Inferior parietal cortex (tissue), 1 donor: ENCODE results near the gene CENPX.

Experiments used
- DNase-seq: peaks from one replicate; pipeline ENCODE4 v3.0.0-alpha.2; 2016; ENCODE audit errors: extremely low spot score

CENPX gene

DNA sequence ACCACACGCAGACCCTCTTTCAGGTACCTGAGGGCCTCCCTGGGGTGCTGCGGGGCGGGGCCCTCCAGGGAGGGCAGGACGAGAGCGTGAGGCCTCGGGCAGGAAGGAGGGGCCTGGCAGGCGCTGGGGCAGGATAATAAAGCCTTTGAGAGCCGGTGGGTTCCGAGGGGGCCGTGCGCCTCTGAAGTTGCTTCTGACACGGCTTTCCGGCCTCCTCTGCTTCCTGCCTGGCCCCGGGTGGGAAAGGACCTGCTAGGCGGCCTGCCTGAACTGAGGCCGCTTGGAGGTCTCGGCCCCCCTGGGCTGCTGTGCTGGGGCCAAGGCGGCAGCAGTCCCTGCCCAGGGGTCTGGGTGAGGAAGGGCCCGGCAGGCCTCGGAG, 10.4 kb downstream of the CENPX start:
- no peak for DNase-seq

DNA sequence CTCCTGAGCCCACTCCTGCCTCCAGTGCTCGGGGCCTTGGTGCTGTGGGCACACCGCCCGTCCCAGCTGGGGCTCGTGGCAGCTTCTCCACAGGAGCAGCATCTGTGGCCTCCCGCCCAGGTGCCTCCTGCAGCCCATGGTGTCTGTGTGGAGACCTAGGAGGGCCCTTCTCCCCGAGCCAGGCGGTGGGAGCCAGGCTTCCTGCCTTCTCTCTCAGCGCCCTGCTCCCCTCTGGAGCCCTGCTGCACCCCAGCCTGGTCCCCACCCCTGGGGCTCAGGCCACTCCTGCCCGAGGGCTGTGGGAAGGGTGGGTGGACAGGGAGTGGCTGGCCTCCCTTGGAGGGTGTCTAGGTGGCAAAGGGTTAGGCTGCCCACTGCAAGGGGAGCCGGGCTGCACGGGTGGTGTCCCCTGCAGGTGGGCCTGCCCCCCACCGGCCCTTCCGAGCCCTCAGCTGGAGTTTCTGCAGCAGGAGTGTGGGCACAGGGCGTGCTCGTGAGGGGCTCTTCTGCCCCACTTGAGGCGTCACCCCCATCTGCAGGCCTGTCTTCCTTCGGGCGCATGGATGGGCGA, 11.0 kb downstream of the CENPX start:
- no peak for DNase-seq

DNA sequence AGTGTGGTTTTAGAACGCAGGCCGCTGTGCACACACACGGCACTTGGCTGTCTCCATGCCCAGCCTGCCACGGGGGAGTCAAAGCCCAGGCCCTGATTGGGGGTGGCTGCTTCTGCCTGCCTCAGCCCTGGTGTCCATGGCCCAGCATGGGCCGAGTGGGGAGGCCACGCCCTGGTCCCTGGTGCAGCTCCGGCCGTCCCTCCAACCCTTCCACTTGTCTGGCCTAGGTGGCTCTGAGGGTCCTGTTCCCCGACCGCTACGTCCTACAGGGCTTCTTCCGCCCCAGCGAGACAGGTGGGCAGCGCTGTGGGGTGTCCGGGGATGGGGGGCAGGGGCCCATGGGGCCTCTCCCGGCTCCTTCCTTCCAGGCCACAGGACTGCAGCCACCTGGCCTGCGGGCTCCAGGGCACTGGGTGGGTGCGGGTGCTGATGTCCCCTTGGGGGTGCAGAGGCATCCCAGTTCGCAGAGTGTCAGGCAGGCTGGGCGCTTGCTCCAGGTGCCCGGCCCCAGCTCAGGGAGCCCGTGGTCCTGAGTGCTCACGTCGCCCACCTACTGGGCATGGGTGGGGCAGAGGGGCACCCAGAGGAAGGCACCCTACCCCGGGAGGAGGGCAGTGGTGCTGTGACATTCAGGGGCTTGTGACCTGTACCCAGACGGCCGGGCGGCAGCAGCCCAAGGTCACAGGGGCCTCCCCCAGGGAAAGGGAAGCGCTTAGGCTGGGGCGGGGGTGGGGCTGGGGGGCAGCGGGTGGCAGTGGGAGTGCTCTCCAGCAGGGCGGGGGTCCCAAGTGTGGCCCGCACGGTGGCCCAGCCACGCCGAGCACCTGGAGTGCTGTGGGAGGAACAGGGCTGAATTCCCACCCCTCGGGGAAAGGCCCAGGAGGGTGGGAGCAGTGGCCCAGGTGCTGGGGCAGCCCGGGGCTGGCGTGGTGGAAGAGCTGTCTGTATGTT, 11.8 kb downstream of the CENPX start:
- no peak for DNase-seq

DNA sequence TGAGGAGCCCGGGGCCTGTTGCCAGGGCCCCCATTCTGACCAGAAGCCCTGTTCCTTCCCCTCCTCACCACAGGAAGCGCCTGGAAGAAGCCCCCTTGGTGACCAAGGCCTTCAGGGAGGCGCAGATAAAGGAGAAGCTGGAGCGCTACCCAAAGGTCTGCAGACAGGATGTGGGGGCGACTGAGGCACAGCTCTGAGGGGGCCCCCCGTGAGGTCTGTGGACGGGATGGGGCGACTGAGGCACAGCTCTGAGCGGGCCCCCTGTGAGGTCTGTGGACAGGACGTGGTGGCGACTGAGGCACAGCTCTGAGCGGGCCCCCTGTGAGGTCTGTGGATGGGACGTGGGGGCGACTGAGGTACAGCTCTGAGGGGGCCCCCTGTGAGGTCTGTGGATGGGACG, 13.3 kb downstream of the CENPX start:
- no peak for DNase-seq

DNA sequence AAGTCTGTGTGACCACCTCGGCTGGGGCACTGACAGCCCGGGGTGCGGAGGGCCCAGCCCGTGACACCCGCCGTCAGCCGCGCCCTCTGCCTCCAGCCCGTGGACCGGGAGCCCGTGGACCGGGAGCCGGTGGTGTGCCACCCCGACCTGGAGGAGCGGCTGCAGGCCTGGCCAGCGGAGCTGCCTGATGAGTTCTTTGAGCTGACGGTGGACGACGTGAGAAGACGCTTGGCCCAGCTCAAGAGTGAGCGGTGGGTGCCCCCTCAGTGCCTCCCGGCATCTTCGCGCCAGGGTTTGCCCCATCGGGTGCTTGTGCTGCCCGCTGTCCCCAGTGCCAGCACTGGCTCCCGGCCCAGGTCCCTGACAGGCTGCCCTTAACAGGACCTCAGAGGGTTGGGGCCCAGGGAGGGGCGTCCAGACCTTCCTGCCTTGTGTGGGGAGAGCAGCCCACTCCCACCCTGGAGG, 13.7 kb downstream of the CENPX start:
- no peak for DNase-seq

DNA sequence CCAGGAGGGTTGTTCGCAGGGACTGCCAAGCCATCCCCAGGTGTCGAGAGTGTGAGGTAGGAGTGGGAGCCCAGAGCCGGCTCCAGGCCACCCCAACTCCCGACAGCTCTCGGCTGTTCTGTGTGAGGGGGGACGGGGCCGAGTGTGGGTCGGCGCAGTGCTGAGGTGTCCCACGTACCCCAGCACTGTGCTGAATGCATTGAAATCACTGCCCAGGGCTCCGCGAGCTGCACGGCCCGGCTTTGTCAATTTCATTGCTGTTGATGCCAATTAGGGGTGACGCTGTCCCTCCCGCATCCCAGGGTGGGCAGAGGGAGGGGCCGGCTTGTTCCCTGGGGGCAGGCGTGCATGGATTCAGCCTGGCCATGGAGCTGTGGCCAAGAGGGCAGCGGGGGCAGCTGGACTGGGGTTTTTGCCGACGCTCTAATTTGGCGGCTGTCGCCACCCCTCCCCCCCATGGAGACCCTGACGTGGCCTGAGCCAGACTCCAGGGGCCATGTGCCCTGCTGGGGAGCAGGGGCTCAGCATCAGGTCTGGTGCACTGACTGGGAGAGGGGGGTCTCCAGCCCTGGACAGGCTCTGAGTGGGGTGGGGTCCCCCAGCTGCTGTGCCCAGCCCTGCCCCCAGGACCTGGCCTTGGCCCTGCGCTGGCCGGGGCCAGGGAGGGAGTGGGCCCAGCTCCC, 14.3 kb downstream of the CENPX start:
- DNase-seq: no peak

DNA sequence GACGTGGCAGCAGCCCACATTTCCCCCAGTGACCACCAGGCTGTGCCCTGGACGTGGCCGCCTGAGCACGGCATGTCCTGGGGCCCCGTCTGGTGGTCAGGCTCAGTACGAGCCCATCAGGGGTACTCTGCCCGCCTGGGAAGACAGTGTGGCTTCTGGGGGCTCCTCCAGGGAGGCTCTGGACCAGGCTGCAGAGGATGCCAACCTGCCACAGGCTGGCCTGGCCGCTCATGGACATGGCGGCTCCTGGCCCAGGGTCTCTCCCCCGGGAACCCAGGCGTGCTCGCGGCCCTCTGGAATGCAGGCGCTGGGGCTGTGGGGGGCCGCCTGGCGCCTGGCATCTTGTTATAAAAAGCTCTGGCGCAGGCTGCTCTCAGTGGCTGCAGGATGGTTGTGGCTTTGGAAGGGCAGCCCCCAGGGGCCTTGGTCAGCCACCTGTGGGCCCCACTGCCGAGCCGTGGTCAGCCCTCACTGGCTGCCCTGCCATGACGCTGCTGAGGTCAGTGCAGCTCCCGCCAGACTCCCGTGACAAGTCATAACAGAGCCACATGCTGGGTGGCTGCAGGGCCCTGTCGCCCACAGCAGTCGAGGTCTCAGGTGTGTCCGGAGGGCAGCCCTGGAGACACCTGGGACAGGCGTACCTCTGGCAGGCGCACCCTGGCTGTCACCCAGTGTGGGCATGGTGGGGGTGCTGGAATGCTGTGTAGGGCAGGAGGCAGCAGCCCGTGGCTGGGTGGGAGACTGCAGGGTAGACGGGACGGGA, 15.0 kb downstream of the CENPX start:
- DNase-seq: no peak

DNA sequence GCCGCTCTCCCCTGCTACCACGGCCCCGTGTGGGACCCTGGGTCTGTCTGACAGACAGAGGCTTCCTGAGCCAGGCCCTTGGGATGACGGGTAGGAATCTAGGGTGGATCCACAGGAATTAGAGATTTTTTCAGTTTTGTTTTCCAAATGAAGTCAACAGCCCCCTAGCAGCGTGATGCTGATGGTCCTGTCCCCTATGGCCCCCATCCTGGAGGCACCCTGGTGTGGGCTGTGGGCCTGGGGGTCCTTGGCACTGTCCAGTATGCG, 15.5 kb downstream of the CENPX start:
- no peak for DNase-seq

DNA sequence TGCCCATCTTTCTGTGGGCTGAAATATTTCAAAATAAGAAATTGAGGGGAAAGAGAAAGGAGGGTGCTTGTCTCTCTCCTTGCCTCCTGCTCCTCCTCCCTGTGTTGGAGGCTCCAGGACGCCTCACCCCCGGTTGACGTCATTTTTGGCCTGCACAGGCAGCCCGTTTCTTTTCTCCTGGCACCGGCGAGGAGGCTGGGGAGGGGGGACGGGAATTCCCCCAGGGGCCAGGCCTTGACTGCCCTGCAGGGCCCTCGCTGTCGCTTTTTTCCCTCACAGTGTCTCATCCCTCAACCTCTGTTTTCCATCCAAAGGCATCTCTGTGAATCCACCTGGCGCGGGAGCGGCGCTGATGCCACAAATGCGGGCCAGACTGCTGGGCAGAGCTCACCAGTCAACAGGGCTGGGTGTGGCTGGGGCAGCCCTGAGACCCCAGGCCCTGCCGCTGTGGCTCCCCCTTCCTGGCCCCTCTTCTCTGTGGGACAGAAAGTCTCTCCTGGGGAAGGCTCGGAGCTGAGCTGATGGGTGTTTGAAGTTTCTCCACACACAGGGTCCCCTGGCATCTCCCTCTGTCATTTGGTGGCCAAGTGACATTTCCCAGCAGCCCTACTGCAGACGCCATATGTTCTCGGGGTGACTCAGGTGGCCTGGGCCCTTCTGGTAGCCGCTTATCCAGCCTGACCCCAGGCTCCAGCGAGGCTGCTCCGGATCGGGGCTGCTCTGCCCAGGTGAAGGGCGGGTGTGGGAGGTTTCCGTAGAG, 16.0 kb downstream of the CENPX start:
- DNase-seq: no peak

DNA sequence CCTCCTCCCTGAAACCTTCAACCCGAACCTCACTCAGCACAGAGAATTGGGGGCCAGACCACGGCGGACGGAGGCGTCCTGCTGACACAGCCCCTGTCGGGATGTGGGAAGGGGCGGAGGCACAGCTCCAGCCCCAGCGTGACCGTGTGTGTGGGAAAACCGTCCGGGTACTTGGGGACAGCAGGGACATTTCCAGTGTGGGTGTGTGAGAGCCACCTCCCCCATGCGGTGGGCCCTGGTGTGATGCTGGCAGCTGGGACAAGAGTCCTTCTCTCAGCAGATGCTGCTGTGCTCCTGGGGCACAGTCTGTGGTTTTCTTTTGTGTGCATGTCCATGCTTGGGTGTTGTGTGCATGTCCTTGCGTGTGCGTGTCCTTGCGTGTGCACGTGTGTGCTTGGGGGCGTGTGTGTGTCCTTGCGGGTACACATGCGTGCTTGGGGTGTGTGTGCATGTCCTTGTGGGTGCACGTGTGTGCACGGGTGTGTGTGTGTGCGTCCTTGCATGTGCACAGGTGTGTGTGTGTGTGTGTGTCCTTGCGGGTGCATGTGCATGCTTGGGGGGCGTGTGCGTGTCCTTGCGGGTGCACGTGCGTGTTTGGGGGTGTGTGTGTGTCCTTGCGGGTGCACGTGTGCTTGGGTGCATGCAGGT, 16.9 kb downstream of the CENPX start:
- no peak for DNase-seq

DNA sequence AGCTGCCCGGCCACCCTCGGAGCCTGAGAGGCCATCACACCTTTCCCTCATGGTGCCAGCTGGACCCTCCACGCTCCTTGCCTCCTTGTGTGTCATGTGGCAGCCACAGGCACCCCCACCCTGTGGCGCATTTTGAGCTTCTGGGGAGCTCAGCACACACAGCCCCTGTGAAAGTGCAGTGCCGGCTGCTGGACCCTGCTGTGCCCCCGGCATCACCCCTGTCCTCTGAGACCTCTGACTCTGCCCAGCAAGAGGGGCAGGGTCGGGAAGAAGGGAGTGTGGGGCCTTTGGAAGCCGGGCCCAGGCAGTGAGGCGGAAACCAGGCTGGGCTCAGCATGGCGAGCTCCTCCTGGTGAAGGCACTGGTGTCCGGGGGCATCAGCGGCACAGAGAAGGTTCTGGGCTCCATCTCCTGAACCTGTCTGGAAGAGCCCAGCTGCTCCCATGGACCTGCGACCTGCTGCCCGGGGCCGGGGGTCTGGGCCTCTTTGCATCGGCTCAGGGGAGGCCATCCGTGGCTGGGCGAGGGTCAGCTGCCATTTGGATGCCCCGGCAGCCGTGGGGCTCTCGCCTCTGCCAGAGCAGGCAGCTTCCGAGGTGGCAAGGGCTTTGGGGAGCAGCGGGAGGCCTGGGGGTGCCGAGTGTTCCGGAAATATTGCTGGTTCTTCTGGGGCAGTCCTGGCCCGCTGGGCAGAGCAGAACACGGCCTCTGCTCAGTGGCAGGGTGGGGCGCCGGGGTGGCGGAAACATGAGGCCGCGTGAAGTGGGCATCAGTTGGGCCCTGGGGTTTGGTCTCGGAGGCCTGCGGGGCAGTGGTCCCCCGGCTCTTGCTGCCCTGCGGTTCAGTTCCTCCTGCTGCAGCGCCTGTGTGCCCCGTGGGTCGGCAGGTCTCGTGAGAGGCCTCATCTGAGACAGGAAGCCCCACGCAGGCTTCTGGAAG, 17.9 kb downstream of the CENPX start:
- no peak for DNase-seq

DNA sequence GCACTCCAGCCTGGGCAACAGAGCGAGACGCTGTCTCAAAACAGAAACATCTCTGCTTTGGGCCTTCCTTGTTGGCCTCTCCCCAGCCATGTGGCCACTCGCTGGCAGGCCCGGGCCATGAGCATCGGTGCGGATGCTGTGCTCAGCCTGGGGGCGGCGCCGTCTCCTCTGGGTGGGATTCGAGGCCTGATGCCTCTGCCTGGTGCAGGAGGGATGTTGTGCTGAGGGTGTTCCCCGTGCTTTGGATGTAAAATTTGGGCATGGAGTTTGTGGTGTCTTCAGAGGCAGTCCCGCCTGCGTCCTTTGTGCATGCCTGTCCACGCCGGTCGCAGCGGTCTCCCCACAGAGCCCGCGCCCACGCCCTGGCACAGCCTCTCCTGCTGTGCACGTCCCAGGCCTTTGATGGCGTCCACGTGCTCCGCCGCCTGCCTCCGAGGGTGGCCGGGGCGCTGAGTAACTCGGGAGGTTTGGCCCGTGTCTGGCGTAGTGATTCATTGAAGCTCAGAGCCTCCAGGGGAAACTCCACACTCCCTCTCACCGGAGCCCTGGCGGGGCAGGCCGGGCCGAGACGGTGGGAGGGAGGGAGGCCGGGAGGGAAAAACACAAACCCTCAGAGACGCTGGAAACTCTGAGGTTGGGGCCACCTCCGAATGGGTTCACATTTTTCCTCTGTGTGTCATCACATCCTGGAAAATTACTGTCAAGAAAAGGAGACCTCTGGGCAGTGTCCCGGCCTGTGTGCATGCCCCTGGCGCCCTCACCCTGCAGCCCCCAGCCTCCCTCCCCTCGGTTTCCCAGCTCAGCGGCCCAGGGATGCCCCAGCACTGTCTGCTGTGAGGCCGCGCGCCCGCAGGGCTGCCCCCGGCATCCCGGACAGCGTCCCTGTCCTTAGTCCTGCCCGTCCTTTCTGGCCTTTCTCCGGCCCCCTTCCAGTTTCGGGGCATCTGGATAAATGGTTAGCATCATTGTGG, 19.0 kb downstream of the CENPX start:
- DNase-seq: no peak

DNA sequence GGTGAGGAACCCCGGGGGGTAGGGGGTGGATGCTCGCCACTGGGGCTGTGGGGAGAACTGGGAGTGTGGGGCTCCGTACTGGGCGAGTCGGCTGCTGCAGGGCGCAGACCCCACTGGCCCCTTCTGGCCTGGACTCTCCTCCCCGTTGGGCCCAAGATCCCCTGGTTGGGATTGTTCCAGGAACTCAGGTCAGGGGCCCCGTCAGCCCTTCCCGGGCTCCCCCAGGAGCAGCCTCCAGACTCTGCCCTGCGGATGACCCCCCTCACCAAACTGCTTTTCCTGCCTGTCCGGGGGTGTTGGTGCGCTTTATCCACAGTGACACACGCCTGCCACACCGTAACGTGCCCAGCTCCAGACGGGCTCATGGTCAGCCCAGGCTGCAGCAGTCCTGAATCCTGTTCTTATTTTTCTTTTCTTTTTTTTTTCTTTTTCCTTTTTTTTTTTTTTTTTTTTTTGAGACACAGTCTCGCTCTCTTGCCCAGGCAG, 21.1 kb downstream of the CENPX start:
- no peak for DNase-seq

DNA sequence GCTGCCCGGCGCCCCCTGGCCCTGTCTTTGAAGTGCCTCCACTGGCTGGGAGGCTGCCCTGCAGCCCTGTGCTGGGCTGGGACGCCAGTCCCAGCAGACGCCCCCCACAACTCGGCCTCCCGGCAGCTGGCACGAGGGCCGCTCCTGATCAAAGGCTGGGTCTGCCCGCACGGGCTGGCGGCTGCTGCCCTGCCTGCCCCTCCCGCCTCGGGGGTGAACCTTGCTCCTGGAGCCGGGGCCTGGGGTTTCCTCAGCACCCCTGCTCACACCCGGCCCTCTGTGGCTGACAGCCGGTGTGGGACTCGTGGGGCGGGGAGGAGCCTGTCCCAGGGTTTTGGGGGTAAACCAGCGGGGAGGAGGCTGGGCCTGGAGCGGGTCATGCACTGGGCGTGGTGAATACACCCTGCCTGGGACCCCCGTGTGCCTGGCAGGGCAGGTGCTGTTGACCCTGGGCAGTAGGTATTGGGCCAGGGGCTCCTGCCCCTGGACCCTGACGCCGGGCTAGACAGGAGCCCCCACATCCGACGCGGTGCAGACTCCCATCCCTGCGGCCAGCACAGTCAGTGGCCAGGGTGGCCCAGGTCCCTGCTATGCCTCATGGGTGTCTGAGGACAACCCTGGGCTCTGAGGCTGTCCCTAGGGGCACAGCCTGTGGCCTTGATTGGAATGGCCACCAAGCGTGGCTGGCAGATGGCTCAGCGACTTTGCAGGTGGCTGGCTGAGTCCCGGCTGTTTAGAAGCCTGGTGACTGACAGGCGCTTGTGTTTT, 21.7 kb downstream of the CENPX start:
- DNase-seq: no peak

DNA sequence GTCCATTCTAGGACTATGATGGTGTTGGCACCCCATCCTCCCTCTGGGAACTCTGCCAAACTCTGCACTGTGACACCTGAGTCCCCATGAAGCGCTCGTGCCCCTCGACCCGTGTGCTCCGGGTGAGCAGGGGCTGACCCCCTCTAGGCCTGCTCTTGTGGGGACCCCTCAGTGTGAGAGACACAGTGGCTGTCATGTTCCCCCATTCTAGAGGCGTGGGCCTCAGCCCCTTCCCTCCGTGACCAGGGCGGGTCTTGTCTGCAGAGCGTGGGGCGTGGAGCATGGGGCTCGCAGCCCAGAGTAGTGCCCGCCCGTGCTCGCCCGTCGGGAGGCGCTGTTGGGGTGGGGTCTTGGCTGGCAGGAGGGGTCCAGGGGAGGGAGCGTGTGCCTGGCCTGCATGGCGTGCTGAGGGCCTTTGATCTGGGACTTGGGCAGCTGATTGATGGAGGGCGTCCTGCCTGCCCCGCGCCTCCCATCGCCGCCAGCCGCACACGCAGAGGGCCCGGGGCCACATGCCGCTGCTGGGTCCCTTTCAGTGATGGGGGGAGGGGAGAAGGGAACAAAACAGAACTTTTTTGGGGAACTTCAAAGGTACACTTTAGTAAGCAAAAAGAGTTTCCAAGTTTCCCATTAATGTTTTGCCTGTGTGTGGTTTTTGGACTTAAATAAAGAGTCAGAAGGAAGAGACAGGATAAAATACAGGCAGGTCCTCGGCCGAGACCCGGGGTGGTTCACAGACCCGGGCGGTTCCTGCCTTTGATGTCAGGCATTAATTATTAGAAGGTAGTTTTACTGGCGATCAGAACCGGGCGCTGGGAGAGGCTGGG, 22.5 kb downstream of the CENPX start:
- no peak for DNase-seq

DNA sequence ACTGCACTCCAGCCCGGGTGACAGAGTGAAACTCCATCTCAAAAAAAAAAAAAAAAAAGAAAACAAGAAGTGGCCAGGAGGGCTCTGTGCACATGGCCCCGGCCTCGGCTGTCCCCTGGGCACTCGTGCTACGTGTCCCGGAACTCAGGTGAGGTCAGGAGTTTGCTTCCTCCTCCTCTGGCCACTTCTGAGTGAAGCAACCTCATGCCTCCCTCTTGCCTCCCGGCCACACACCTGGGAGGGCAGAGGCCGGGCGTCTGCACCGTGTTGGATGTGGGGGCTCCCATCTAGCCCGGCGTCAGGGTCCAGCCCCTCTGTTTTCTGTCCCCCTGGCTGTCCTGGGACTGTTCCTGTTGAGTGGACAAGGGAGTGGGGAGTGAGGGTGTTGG, 23.1 kb downstream of the CENPX start:
- no peak for DNase-seq
